GM12875 (cell line): ENCODE measurements around the gene MPO.

Source experiments
- H3K4me3 ChIP-seq: one replicate; pipeline ENCODE4 v1.5.1; 2011; ENCODE audit warnings: low read depth, low read length, control low read depth
- TF ChIP-seq, protein P1 (sequence below): IDR thresholded peaks from 2 replicates; pipeline ENCODE4 v1.5.1; 2011; ENCODE audit warnings: low read depth, mild to moderate bottlenecking, control low read depth, inconsistent platforms, low read length, moderate library complexity, borderline replicate concordance; ENCODE audit not compliant: insufficient read depth

MPO gene

DNA sequence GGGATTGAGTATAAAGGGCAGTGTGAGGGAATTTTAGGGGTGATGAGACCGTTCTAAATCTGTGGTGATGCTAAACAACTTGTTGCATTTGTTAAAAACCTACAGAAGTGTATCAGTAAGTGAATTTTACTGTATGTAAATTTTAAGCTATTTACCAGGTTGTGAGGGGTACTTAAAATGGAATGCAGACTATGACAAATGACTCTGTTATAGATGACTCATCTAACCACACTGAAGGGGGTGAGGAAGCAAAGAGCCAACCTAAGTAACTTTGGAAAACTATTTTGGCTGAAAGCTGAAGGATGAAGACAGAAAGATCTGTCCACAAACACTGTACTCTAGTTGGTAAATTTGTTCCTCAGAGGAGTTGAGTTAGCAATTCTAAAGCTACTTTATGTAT, 56.4 kb downstream of the MPO start:
- TF ChIP-seq, protein P1, sequence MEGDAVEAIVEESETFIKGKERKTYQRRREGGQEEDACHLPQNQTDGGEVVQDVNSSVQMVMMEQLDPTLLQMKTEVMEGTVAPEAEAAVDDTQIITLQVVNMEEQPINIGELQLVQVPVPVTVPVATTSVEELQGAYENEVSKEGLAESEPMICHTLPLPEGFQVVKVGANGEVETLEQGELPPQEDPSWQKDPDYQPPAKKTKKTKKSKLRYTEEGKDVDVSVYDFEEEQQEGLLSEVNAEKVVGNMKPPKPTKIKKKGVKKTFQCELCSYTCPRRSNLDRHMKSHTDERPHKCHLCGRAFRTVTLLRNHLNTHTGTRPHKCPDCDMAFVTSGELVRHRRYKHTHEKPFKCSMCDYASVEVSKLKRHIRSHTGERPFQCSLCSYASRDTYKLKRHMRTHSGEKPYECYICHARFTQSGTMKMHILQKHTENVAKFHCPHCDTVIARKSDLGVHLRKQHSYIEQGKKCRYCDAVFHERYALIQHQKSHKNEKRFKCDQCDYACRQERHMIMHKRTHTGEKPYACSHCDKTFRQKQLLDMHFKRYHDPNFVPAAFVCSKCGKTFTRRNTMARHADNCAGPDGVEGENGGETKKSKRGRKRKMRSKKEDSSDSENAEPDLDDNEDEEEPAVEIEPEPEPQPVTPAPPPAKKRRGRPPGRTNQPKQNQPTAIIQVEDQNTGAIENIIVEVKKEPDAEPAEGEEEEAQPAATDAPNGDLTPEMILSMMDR, result no peak
- H3K4me3 ChIP-seq, result no peak overlapping the region
